HS-27A (cell line): ENCODE results near the gene RNU1-1.
"Not testable (repeated sequence)": the region's sequence is repeated elsewhere in the genome, so short reads cannot be mapped to it uniquely, and the experiment has no call there.

Source experiments
- DNase-seq: peaks from one replicate; pipeline ENCODE4 v3.0.0-alpha.2; 2012; ENCODE audit warnings: low read depth, missing footprints

The RNU1-1 gene

GRCh38 chr1:16493731-16494130, 20.4 kb downstream of the RNU1-1 start:
- not testable (repeated sequence) for DNase-seq

GRCh38 chr1:16492937-16493336, 21.1 kb downstream of the RNU1-1 start:
- DNase-seq, result not testable (repeated sequence)

GRCh38 chr1:16491056-16491675, 22.9 kb downstream of the RNU1-1 start:
- no peak for DNase-seq

- not testable (repeated sequence) for DNase-seq
These were observed 24.7 kb downstream of the RNU1-1 start for GRCh38 chr1:16489195-16489880.

GRCh38 chr1:16487011-16487410, 27.1 kb downstream of the RNU1-1 start:
- not testable (repeated sequence) for DNase-seq

- not testable (repeated sequence) for DNase-seq
These were observed 27.8 kb downstream of the RNU1-1 start for GRCh38 chr1:16486316-16486715.

GRCh38 chr1:16484931-16485330, 29.2 kb downstream of the RNU1-1 start:
- no peak for DNase-seq

- no peak for DNase-seq
These were observed 29.6 kb downstream of the RNU1-1 start for GRCh38 chr1:16484501-16484835.

GRCh38 chr1:16483639-16484500, 30.2 kb downstream of the RNU1-1 start:
- not testable (repeated sequence) for DNase-seq

GRCh38 chr1:16483146-16483545, 30.9 kb downstream of the RNU1-1 start:
- DNase-seq, result not testable (repeated sequence)

- no peak for DNase-seq
These were observed 36.0 kb downstream of the RNU1-1 start for GRCh38 chr1:16478091-16478490.

GRCh38 chr1:16475771-16476770, 38.0 kb downstream of the RNU1-1 start:
- not testable (repeated sequence) for DNase-seq

GRCh38 chr1:16474891-16475290, 39.2 kb downstream of the RNU1-1 start:
- not testable (repeated sequence) for DNase-seq

GRCh38 chr1:16474166-16474800, 39.8 kb downstream of the RNU1-1 start:
- DNase-seq, result no peak

GRCh38 chr1:16468558-16468957, 45.5 kb downstream of the RNU1-1 start:
- DNase-seq, result no peak

GRCh38 chr1:16464917-16465625, 49.0 kb downstream of the RNU1-1 start:
- DNase-seq, result no peak
